ENCODE measurements around the gene GALNTL6. TPM values are rescaled to one million over a fixed set of nuclear protein-coding genes. Genes with fewer than 3 reads are reported as not detected.

GALNTL6 gene
- total RNA-seq, 1 experiment from 2014 or later: not detected

- H2AFZ ChIP-seq (ENCODE audit: low read depth, low read length, poor library complexity, severe bottlenecking): no peak overlapping the region
These were observed 1195.2 kb downstream of the GALNTL6 start for GRCh38 chr4:173008436-173008835.

DNA sequence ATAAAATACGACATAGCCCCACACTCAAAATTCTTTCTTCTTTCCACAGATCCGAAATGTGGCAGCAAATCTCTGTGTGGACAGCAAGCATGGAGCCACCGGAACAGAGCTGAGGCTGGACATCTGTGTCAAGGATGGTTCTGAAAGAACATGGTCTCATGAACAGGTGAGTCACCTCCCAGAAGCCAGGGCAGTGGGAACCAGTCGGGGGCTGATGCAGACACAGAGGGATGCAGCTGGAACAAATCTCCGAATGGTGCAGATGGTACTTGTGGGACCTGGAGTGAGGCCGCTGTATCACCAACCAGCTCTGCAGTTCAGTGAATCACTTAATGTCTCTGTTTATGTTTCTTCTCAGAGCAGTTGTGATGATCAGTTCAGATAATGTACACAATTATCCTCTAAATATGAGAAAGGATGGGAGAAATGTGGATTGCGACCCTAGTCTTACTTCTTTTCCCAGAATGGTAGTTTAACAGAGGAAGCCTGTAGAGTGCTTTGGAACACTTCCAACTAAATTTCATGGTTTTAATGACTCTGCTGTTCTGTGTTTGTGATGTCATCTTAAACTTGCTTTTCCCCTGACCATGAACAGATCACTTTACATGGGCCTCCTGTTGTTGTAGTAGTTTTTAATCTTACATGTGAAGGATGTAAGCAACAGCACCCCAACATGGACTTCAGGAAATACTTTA, 1196.1 kb downstream of the GALNTL6 start:
- no peak overlapping the region for H3K4me2 ChIP-seq (ENCODE audit: low read length)
- no peak for TF ChIP-seq SIN3A (IDR thresholded peaks at IDR 0.05; ENCODE audit: low read depth)
- TF ChIP-seq ZBTB33 (IDR thresholded peaks at IDR 0.05; ENCODE audit: extremely low read depth, insufficient replicate concordance, low read length): no peak
- TF ChIP-seq POLR2A (IDR thresholded peaks at IDR 0.05; ENCODE audit: borderline replicate concordance, extremely low read depth, insufficient read depth, insufficient read length): no peak
- no peak for TF ChIP-seq POLR2AphosphoS5 (IDR thresholded peaks at IDR 0.05; ENCODE audit: low read depth, low read length)
- no peak for TF ChIP-seq CBX3 (IDR thresholded peaks at IDR 0.05; ENCODE audit: low read depth)
- no peak for TF ChIP-seq SRF (IDR thresholded peaks at IDR 0.05; ENCODE audit: low read depth)
- TF ChIP-seq TCF7L2 (IDR thresholded peaks at IDR 0.05; ENCODE audit: borderline replicate concordance, extremely low read depth, insufficient read depth, insufficient read length): no peak
- TF ChIP-seq SP1 (IDR thresholded peaks at IDR 0.05; ENCODE audit: low read depth): no peak
- no TSS peak for BruUV-seq (replicated peaks)
- ChIA-PET CTCF (no interaction called here), RAD21 (ENCODE audit: low non-redundant PET in 1 of 2, low total read pairs in 2 of 2, uncharacterized antibody in 2 of 2, unreplicated experiment in 2 of 2) (no interaction called here), POLR2A (no interaction called here)
- no peak overlapping the region for H3K9ac ChIP-seq (ENCODE audit: low read length)
- no peaks in the 10 kb centered on the region for H3K9me3 ChIP-seq (ENCODE audit: control insufficient read depth in 1 of 2, insufficient read depth in 1 of 2, low read depth in 1 of 2, low read length in 2 of 2)
- H3K79me2 ChIP-seq (ENCODE audit: insufficient read depth, low read length): no peaks in the 10 kb centered on the region
- H2AFZ ChIP-seq (ENCODE audit: low read depth, low read length, poor library complexity, severe bottlenecking): no peak overlapping the region
- no peak overlapping the region for H3K27ac ChIP-seq (ENCODE audit: low read depth, low read length)
- no peak overlapping the region for H3K4me3 ChIP-seq (replicated peaks in 1 of 2; ENCODE audit: low read depth in 1 of 2, low read length in 2 of 2)
- no peaks in the 10 kb centered on the region for H3K36me3 ChIP-seq (ENCODE audit: control insufficient read depth in 1 of 2, insufficient read depth in 2 of 2, low read length in 2 of 2)
- peaks cover 0 to 8% of the 10 kb centered on the region in 2 experiments; a peak in 2 of 4 replicates for H3K4me1 ChIP-seq (ENCODE audit: control insufficient read depth in 1 of 2, insufficient read depth in 2 of 2, low read length in 2 of 2)
- DNase-seq (ENCODE audit: low read depth, low spot score) (no peak), ATAC-seq (no peak)
- intact Hi-C loops (cut with micrococcal nuclease): no loop called here
- no peaks in the 10 kb centered on the region for H3K9me2 ChIP-seq (ENCODE audit: insufficient read depth)
- no peaks in the 10 kb centered on the region for H4K20me1 ChIP-seq (ENCODE audit: insufficient read depth)
- H3K27me3 ChIP-seq (ENCODE audit: insufficient read depth, low read length): no peaks in the 10 kb centered on the region

More at GRCh38 chr4:173008436-173008835, 1195.2 kb downstream of the GALNTL6 start:
- H4K20me1 ChIP-seq (ENCODE audit: insufficient read depth): no peaks in the 10 kb centered on the region
- ChIA-PET CTCF (no interaction called here), POLR2A (no interaction called here), RAD21 (ENCODE audit: low non-redundant PET in 1 of 2, low total read pairs in 2 of 2, uncharacterized antibody in 2 of 2, unreplicated experiment in 2 of 2) (no interaction called here)
- intact Hi-C loops (cut with micrococcal nuclease): no loop called here
- DNase-seq (ENCODE audit: low read depth, low spot score) (no peak), ATAC-seq (no peak)
- no peaks in the 10 kb centered on the region for H3K79me2 ChIP-seq (ENCODE audit: insufficient read depth, low read length)
- H3K36me3 ChIP-seq (ENCODE audit: control insufficient read depth in 1 of 2, insufficient read depth in 2 of 2, low read length in 2 of 2): no peaks in the 10 kb centered on the region
- no peak overlapping the region for H3K9ac ChIP-seq (ENCODE audit: low read length)
- H3K27me3 ChIP-seq (ENCODE audit: insufficient read depth, low read length): no peaks in the 10 kb centered on the region
- no peaks in the 10 kb centered on the region for H3K9me2 ChIP-seq (ENCODE audit: insufficient read depth)
- no TSS peak for BruUV-seq (replicated peaks)
- no peaks in the 10 kb centered on the region for H3K4me1 ChIP-seq (ENCODE audit: control insufficient read depth in 1 of 2, insufficient read depth in 2 of 2, low read length in 2 of 2)
- no peak overlapping the region for H3K4me3 ChIP-seq (replicated peaks in 1 of 2; ENCODE audit: low read depth in 1 of 2, low read length in 2 of 2)
- H3K27ac ChIP-seq (ENCODE audit: low read depth, low read length): no peak overlapping the region
- no peak for TF ChIP-seq FOSL1 (IDR thresholded peaks at IDR 0.05; ENCODE audit: low read depth)
- no peak for TF ChIP-seq POLR2AphosphoS5 (IDR thresholded peaks at IDR 0.05; ENCODE audit: low read depth, low read length)
- H3K9me3 ChIP-seq (ENCODE audit: control insufficient read depth in 1 of 2, insufficient read depth in 1 of 2, low read depth in 1 of 2, low read length in 2 of 2): no peaks in the 10 kb centered on the region
- no peak overlapping the region for H3K4me2 ChIP-seq (ENCODE audit: low read length)
